Choroid plexus epithelial cell (primary cell): ENCODE data around the gene TRDN.

ENCODE experiments used
- DNase-seq: peaks from one replicate; pipeline ENCODE4 v3.0.0-alpha.2; 2010; ENCODE audit warnings: low read depth
- H3K4me3 ChIP-seq: 2 replicates; pipeline ENCODE4 v1.5.1; 2011; ENCODE audit warnings: low read depth, mild to moderate bottlenecking, control low read depth, low read length, moderate library complexity
- TF ChIP-seq, protein P1 (sequence below): conservative IDR thresholded peaks from 2 replicates; pipeline ENCODE4 v1.5.1; 2011; ENCODE audit warnings: low read depth, mild to moderate bottlenecking, control low read depth, inconsistent platforms, low read length, moderate library complexity

The TRDN gene

GRCh38 chr6:123420512-123420911, 216.2 kb downstream of the TRDN start:
- H3K4me3 ChIP-seq = no peak overlapping the region
- TF ChIP-seq, protein P1, sequence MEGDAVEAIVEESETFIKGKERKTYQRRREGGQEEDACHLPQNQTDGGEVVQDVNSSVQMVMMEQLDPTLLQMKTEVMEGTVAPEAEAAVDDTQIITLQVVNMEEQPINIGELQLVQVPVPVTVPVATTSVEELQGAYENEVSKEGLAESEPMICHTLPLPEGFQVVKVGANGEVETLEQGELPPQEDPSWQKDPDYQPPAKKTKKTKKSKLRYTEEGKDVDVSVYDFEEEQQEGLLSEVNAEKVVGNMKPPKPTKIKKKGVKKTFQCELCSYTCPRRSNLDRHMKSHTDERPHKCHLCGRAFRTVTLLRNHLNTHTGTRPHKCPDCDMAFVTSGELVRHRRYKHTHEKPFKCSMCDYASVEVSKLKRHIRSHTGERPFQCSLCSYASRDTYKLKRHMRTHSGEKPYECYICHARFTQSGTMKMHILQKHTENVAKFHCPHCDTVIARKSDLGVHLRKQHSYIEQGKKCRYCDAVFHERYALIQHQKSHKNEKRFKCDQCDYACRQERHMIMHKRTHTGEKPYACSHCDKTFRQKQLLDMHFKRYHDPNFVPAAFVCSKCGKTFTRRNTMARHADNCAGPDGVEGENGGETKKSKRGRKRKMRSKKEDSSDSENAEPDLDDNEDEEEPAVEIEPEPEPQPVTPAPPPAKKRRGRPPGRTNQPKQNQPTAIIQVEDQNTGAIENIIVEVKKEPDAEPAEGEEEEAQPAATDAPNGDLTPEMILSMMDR = no peak
- DNase-seq = no peak

DNA sequence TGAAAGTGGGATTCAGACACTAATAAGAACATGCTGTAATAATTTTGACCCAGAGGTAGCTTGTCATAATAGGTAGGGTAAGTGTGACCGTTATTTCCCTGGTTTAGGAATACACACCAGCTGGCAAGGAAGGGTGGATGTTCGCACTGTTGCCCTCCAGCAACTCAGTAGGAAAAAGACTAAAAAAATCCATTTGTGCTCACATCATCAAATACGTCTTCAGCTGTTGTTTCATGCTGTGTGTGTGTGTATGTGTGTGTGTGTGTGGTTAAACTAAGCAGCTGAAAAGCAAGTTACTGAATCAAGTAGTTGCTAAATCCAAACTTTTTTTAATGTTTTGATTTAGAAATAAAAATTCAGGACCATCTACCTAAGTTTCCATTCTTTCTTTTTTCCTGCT, 218.7 kb downstream of the TRDN start:
- H3K4me3 ChIP-seq = no peak overlapping the region
- TF ChIP-seq, protein P1 = no peak
- peak; percentile 6 for DNase-seq

- DNase-seq = no peak
- H3K4me3 ChIP-seq = no peak overlapping the region
- TF ChIP-seq, protein P1 = no peak
Observed at GRCh38 chr6:123417535-123417934, 219.2 kb downstream of the TRDN start.

GRCh38 chr6:123415844-123416468, 220.8 kb downstream of the TRDN start:
- no peak overlapping the region for H3K4me3 ChIP-seq
- DNase-seq = peak; percentile 77
- TF ChIP-seq, protein P1 = peak; percentile 69

GRCh38 chr6:123404975-123405374, 231.8 kb downstream of the TRDN start:
- TF ChIP-seq, protein P1 = no peak
- no peak for DNase-seq
- no peak overlapping the region for H3K4me3 ChIP-seq

GRCh38 chr6:123402052-123402451, 234.7 kb downstream of the TRDN start:
- TF ChIP-seq, protein P1 = no peak
- no peak for DNase-seq
- no peak overlapping the region for H3K4me3 ChIP-seq

DNA sequence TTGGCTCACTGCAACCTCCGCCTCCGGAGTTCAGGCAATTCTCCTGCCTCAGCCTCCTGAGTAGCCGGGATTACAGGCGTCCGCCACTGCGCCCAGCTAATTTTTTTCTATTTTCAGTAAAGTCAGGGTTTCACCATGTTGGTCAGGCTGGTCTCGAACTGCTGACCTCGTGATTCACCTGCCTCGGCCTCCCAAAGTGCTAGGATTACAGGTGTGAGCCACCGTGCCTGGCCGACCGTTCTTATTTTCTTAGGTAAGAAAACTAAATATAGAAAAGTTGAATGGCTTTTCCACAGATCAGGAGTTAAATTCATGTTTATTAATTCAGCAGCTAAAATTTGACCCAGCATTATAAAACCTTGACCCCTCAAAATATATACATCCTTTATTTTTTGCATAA, 238.7 kb downstream of the TRDN start:
- no peak overlapping the region for H3K4me3 ChIP-seq
- DNase-seq = no peak
- TF ChIP-seq, protein P1 = no peak
